ENCODE results near the gene TSSK2.

The TSSK2 gene

DNA sequence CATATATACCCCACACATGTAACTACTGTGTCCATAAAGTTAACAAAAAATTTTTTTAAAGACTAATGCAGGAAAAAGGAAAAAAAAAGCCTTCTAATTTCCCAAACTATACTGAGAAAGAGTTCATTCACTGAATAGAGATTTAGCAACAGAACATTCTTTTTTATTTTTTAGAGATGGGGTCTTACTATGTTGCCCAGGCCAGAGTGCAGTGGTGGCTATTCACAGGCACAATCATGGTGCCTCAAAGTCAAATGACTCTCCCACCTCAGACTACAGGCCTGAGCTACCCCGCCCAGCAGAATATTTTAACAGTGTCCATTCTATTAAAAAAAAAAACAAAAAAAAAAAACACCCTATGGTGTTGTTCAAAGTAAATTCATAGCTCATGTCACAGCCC is 34.6 kb upstream of the TSSK2 start:
- Histone ChIP-seq H3K27ac (ENCODE audit: low read length) (no peak overlapping the region), H3K9ac (ENCODE audit: low read length) (no peak overlapping the region), H3K79me2 (ENCODE audit: low read length) (peaks cover 47% of the 10 kb centered on the region), H3K4me3 (ENCODE audit: low read length) (no peak overlapping the region), H3K27me3 (ENCODE audit: low read depth, low read length) (no peaks in the 10 kb centered on the region), H3K4me1 (ENCODE audit: low read length) (no peaks in the 10 kb centered on the region), H2AFZ (ENCODE audit: low read depth, low read length) (no peak overlapping the region), H3K36me3 (replicated peaks; ENCODE audit: low read depth, low read length) (peaks cover 7% of the 10 kb centered on the region), H3K4me2 (ENCODE audit: low read length) (no peak overlapping the region), H4K20me1 (ENCODE audit: insufficient read depth, low read length) (peaks cover 35% of the 10 kb centered on the region), H3K9me3 (ENCODE audit: insufficient read depth, low read length) (no peaks in the 10 kb centered on the region)
- TF ChIP-seq CTCF (IDR thresholded peaks at IDR 0.05; ENCODE audit: low read depth, low read length) (no peak), EZH2phosphoT487 (IDR thresholded peaks at IDR 0.05; ENCODE audit: low read depth) (no peak)

GRCh38 chr22:19097518-19097917 is 33.6 kb upstream of the TSSK2 start:
- TF ChIP-seq CTCF (IDR thresholded peaks at IDR 0.05; ENCODE audit: low read depth, low read length) (no peak), EZH2phosphoT487 (IDR thresholded peaks at IDR 0.05; ENCODE audit: low read depth) (no peak)
- Histone ChIP-seq H3K4me3 (ENCODE audit: low read length) (no peak overlapping the region), H4K20me1 (ENCODE audit: insufficient read depth, low read length) (peaks cover 38% of the 10 kb centered on the region), H3K9ac (ENCODE audit: low read length) (no peak overlapping the region), H3K9me3 (ENCODE audit: insufficient read depth, low read length) (no peaks in the 10 kb centered on the region), H3K27me3 (ENCODE audit: low read depth, low read length) (no peaks in the 10 kb centered on the region), H3K79me2 (ENCODE audit: low read length) (peaks cover 55% of the 10 kb centered on the region), H3K4me1 (ENCODE audit: low read length) (no peaks in the 10 kb centered on the region), H3K27ac (ENCODE audit: low read length) (no peak overlapping the region), H2AFZ (ENCODE audit: low read depth, low read length) (no peak overlapping the region), H3K36me3 (replicated peaks; ENCODE audit: low read depth, low read length) (peaks cover 7% of the 10 kb centered on the region), H3K4me2 (ENCODE audit: low read length) (no peak overlapping the region)

DNA sequence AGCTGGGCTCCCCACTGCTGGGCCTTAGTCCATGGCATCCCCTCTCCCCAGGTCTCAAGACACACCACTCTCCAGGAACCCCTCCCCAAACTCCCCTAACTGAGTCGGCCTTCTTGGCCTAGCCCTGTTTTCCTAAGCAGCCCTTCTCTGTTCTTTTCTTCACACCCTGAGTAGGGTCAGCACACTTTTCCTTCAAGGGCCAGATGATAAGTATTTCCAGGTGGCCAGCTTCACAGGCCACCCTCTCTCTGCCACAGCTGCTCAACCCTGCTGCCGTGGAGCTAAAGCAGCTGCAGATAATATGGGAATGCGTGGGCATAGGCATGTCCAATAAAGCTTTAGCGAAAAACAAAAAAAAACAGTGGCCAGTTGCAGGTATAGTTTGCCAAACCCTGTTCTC is 33.0 kb upstream of the TSSK2 start:
- Histone ChIP-seq H3K4me2 (ENCODE audit: low read length) (no peak overlapping the region), H3K27me3 (ENCODE audit: low read depth, low read length) (no peaks in the 10 kb centered on the region), H3K9me3 (ENCODE audit: insufficient read depth, low read length) (no peaks in the 10 kb centered on the region), H3K9ac (ENCODE audit: low read length) (no peak overlapping the region), H3K4me3 (ENCODE audit: low read length) (no peak overlapping the region), H2AFZ (ENCODE audit: low read depth, low read length) (no peak overlapping the region), H3K4me1 (ENCODE audit: low read length) (no peaks in the 10 kb centered on the region), H3K36me3 (replicated peaks; ENCODE audit: low read depth, low read length) (peaks cover 7% of the 10 kb centered on the region), H3K27ac (ENCODE audit: low read length) (no peak overlapping the region), H3K79me2 (ENCODE audit: low read length) (peaks cover 61% of the 10 kb centered on the region), H4K20me1 (ENCODE audit: insufficient read depth, low read length) (peaks cover 38% of the 10 kb centered on the region)
- TF ChIP-seq EZH2phosphoT487 (IDR thresholded peaks at IDR 0.05; ENCODE audit: low read depth) (no peak), CTCF (IDR thresholded peaks at IDR 0.05; ENCODE audit: low read depth, low read length) (no peak)

GRCh38 chr22:19103880-19104821 is 27.0 kb upstream of the TSSK2 start:
- Histone ChIP-seq H3K4me1 (ENCODE audit: low read length) (peaks cover 5% of the 10 kb centered on the region), H3K9ac (ENCODE audit: low read length) (no peak overlapping the region), H3K4me3 (ENCODE audit: low read length) (no peak overlapping the region), H3K4me2 (ENCODE audit: low read length) (no peak overlapping the region), H3K36me3 (replicated peaks; ENCODE audit: low read depth, low read length) (peaks cover 5% of the 10 kb centered on the region), H3K79me2 (ENCODE audit: low read length) (peaks cover 89% of the 10 kb centered on the region), H2AFZ (ENCODE audit: low read depth, low read length) (no peak overlapping the region), H3K27ac (ENCODE audit: low read length) (no peak overlapping the region), H3K9me3 (ENCODE audit: insufficient read depth, low read length) (no peaks in the 10 kb centered on the region), H4K20me1 (ENCODE audit: insufficient read depth, low read length) (peaks cover 67% of the 10 kb centered on the region), H3K27me3 (ENCODE audit: low read depth, low read length) (no peaks in the 10 kb centered on the region)
- TF ChIP-seq EZH2phosphoT487 (IDR thresholded peaks at IDR 0.05; ENCODE audit: low read depth) (no peak), CTCF (IDR thresholded peaks at IDR 0.05; ENCODE audit: low read depth, low read length) (no peak)
